ENCODE measurements around the gene CCNT1. TPM values are rescaled to one million over a fixed set of nuclear protein-coding genes. Genes with fewer than 3 reads are reported as not detected.

The CCNT1 gene
- total RNA-seq, 4 donors from 2014 or later = 21.3 to 32.1 (median 24.9) TPM

GRCh38 chr12:48681399-48681709 lies 35.2 kb downstream of the CCNT1 start:
- Histone ChIP-seq H3K27ac (peak overlapping the region; percentile 47 to 93 (median 90)), H3K4me3 (peak overlapping the region; percentile 86 to 99 (median 94)), H3K4me1 (peaks cover 0 to 51% (median 30%) of the 10 kb centered on the region in 4 donors), H3K36me3 (peaks cover 0 to 23% (median 0%) of the 10 kb centered on the region in 3 donors), H3K9me3 (no peaks in the 10 kb centered on the region), H3K27me3 (no peaks in the 10 kb centered on the region)
- TF ChIP-seq POLR2A (IDR thresholded peaks at IDR 0.05) (no peak), EP300 (IDR thresholded peaks at IDR 0.05) (no peak)
- TF ChIP-seq, protein P1, sequence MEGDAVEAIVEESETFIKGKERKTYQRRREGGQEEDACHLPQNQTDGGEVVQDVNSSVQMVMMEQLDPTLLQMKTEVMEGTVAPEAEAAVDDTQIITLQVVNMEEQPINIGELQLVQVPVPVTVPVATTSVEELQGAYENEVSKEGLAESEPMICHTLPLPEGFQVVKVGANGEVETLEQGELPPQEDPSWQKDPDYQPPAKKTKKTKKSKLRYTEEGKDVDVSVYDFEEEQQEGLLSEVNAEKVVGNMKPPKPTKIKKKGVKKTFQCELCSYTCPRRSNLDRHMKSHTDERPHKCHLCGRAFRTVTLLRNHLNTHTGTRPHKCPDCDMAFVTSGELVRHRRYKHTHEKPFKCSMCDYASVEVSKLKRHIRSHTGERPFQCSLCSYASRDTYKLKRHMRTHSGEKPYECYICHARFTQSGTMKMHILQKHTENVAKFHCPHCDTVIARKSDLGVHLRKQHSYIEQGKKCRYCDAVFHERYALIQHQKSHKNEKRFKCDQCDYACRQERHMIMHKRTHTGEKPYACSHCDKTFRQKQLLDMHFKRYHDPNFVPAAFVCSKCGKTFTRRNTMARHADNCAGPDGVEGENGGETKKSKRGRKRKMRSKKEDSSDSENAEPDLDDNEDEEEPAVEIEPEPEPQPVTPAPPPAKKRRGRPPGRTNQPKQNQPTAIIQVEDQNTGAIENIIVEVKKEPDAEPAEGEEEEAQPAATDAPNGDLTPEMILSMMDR (IDR thresholded peaks at IDR 0.05) = no peak
- 0 to 2% methylated on average over 11 of the region's 11 CpGs for WGBS, 2 donors
- DNase-seq (ENCODE audit: low spot score in 2 of 2) = peak in 1 of 2 donors; percentile 5

GRCh38 chr12:48680861-48681260 lies 35.6 kb downstream of the CCNT1 start:
- peaks cover 0 to 55% (median 30%) of the 10 kb centered on the region in 4 donors for H3K4me1 ChIP-seq
- WGBS, 2 donors = 77 to 83% methylated on average over 12 to 13 of the region's 13 CpGs
- TF ChIP-seq POLR2A (IDR thresholded peaks at IDR 0.05) (no peak), EP300 (IDR thresholded peaks at IDR 0.05) (no peak)
- TF ChIP-seq, protein P1 (IDR thresholded peaks at IDR 0.05) = no peak

GRCh38 chr12:48678551-48679185 lies 37.8 kb downstream of the CCNT1 start:
- no peak for DNase-seq (ENCODE audit: low spot score in 2 of 2)
- no peaks in the 10 kb centered on the region for H3K27me3 ChIP-seq
- peaks cover 0 to 65% (median 30%) of the 10 kb centered on the region in 4 donors for H3K4me1 ChIP-seq
- H3K36me3 ChIP-seq = peaks cover 0 to 37% (median 7%) of the 10 kb centered on the region in 3 donors
- H3K9me3 ChIP-seq = no peaks in the 10 kb centered on the region
- no peak for TF ChIP-seq EP300 (IDR thresholded peaks at IDR 0.05)
- no peak for TF ChIP-seq POLR2A (IDR thresholded peaks at IDR 0.05)
- TF ChIP-seq, protein P1 (IDR thresholded peaks at IDR 0.05) = no peak
- 51 to 53% methylated on average over 3 of the region's 3 CpGs for WGBS, 2 donors
- no peak overlapping the region for H3K4me3 ChIP-seq
- H3K27ac ChIP-seq = no peak overlapping the region

More at GRCh38 chr12:48680861-48681260, 35.6 kb downstream of the CCNT1 start:
- Histone ChIP-seq H3K36me3 (peaks cover 0 to 28% (median 0%) of the 10 kb centered on the region in 3 donors), H3K9me3 (no peaks in the 10 kb centered on the region), H3K4me3 (peak overlapping the region; percentile 86 to 99 (median 94)), H3K27me3 (no peaks in the 10 kb centered on the region), H3K27ac (peak overlapping the region in 1 of 4 donors; percentile 91)
- no peak for DNase-seq (ENCODE audit: low spot score in 2 of 2)

GRCh38 chr12:48671231-48671856 lies 45.2 kb downstream of the CCNT1 start:
- Histone ChIP-seq H3K4me3 (no peak overlapping the region), H3K36me3 (peaks cover 11 to 84% (median 25%) of the 10 kb centered on the region in 3 donors), H3K27ac (no peak overlapping the region), H3K27me3 (no peaks in the 10 kb centered on the region), H3K9me3 (no peaks in the 10 kb centered on the region), H3K4me1 (peaks cover 0 to 13% (median 0%) of the 10 kb centered on the region in 4 donors)
- 81 to 82% methylated on average over 8 of the region's 8 CpGs for WGBS, 2 donors
- TF ChIP-seq POLR2A (IDR thresholded peaks at IDR 0.05) (no peak), EP300 (IDR thresholded peaks at IDR 0.05) (no peak)
- TF ChIP-seq, protein P1 (IDR thresholded peaks at IDR 0.05) = no peak
- no peak for DNase-seq (ENCODE audit: low spot score in 2 of 2)

- TF ChIP-seq EP300 (IDR thresholded peaks at IDR 0.05) (no peak), POLR2A (IDR thresholded peaks at IDR 0.05) (no peak)
- TF ChIP-seq, protein P1 (IDR thresholded peaks at IDR 0.05) = no peak
Observed at GRCh38 chr12:48668996-48669395, 47.5 kb downstream of the CCNT1 start.

More at GRCh38 chr12:48668996-48669395, 47.5 kb downstream of the CCNT1 start:
- peaks cover 4 to 97% (median 31%) of the 10 kb centered on the region in 3 donors for H3K36me3 ChIP-seq
- no peak for DNase-seq (ENCODE audit: low spot score in 2 of 2)
- H3K27ac ChIP-seq = no peak overlapping the region
- 89 to 90% methylated on average over 14 of the region's 14 CpGs for WGBS, 2 donors
- no peaks in the 10 kb centered on the region for H3K9me3 ChIP-seq
- no peaks in the 10 kb centered on the region for H3K27me3 ChIP-seq
- H3K4me1 ChIP-seq = no peaks in the 10 kb centered on the region
- H3K4me3 ChIP-seq = no peak overlapping the region
